H9 (cell line): ENCODE data around the gene SOX18. TPM values are rescaled to one million over a fixed set of nuclear protein-coding genes. Genes with fewer than 3 reads are reported as not detected.

ENCODE experiments used
- DNase-seq: peaks from one replicate; pipeline ENCODE4 v3.0.0-alpha.2; 2017
- H2AFZ ChIP-seq: one replicate; pipeline ENCODE4 v1.6.1; 2013; ENCODE audit warnings: mild to moderate bottlenecking, low read length, control low read depth, moderate library complexity
- H2AK5ac ChIP-seq: 2 replicates; pipeline ENCODE4 v1.6.1; 2013; ENCODE audit warnings: low read length, control low read depth, mixed read lengths; ENCODE audit not compliant: insufficient read length
- H2BK120ac ChIP-seq: one replicate; pipeline ENCODE4 v1.6.1; 2013; ENCODE audit warnings: low read depth, mild to moderate bottlenecking, low read length, control low read depth, inconsistent platforms; ENCODE audit not compliant: poor library complexity, severe bottlenecking
- H2BK12ac ChIP-seq: 2 replicates; pipeline ENCODE4 v1.6.1; 2013; ENCODE audit warnings: low read length, control low read depth, mixed read lengths, low read depth; ENCODE audit not compliant: insufficient read length
- H2BK15ac ChIP-seq: 2 replicates; pipeline ENCODE4 v1.6.1; 2013; ENCODE audit warnings: low read depth, low read length, control low read depth
- H2BK20ac ChIP-seq: one replicate; pipeline ENCODE4 v1.6.1; 2013; ENCODE audit warnings: low read depth, mild to moderate bottlenecking, low read length, control low read depth, inconsistent platforms; ENCODE audit not compliant: poor library complexity, severe bottlenecking
- H2BK5ac ChIP-seq: 2 replicates; pipeline ENCODE4 v1.6.1; 2013; ENCODE audit warnings: low read length, control low read depth, mixed read lengths; ENCODE audit not compliant: insufficient read length
- H3K14ac ChIP-seq: 2 replicates; pipeline ENCODE4 v1.6.1; 2013; ENCODE audit warnings: low read length, control low read depth; ENCODE audit not compliant: insufficient read depth
- H3K18ac ChIP-seq: 2 replicates; pipeline ENCODE4 v1.6.1; 2013; ENCODE audit warnings: low read depth, mild to moderate bottlenecking, mixed read lengths, low read length, control low read depth; ENCODE audit not compliant: insufficient read length
- H3K23ac ChIP-seq: 2 replicates; pipeline ENCODE4 v1.6.1; 2013; ENCODE audit warnings: low read length, control low read depth, mixed read lengths, low read depth; ENCODE audit not compliant: insufficient read length
- H3K23me2 ChIP-seq: 2 replicates; pipeline ENCODE4 v1.6.1; 2013; ENCODE audit warnings: low read depth, mild to moderate bottlenecking, mixed read lengths, low read length, control low read depth; ENCODE audit not compliant: insufficient read length, poor library complexity, severe bottlenecking
- H3K27ac ChIP-seq: 2 replicates; pipeline ENCODE4 v1.5.1; 2013; ENCODE audit warnings: low read length, control low read depth, mixed read lengths, low read depth; ENCODE audit not compliant: insufficient read length
- H3K27me3 ChIP-seq: 2 replicates; pipeline ENCODE4 v1.6.1; 2013; ENCODE audit warnings: low read length, control low read depth, inconsistent platforms; ENCODE audit not compliant: insufficient read depth
- H3K4ac ChIP-seq: 2 replicates; pipeline ENCODE4 v1.6.1; 2013; ENCODE audit warnings: low read depth, mild to moderate bottlenecking, control low read depth, inconsistent platforms, low read length, moderate library complexity
- H3K4me1 ChIP-seq: 2 replicates; pipeline ENCODE4 v1.6.1; 2013; ENCODE audit warnings: low read length, control low read depth, inconsistent platforms; ENCODE audit not compliant: insufficient read depth
- H3K4me2 ChIP-seq: 2 replicates; pipeline ENCODE4 v1.6.1; 2013; ENCODE audit warnings: low read length, control low read depth, mixed read lengths; ENCODE audit not compliant: insufficient read length, insufficient read depth
- H3K56ac ChIP-seq: 2 replicates; pipeline ENCODE4 v1.6.1; 2013; ENCODE audit warnings: low read depth, mild to moderate bottlenecking, mixed read lengths, low read length, control low read depth; ENCODE audit not compliant: insufficient read length
- H3K79me1 ChIP-seq: 2 replicates; pipeline ENCODE4 v1.6.1; 2013; ENCODE audit warnings: low read depth, mild to moderate bottlenecking, moderate library complexity, low read length, control low read depth, inconsistent platforms; ENCODE audit not compliant: insufficient read depth, poor library complexity, severe bottlenecking
- H3K79me2 ChIP-seq: 2 replicates; pipeline ENCODE4 v1.6.1; 2013; ENCODE audit warnings: low read length, control low read depth, inconsistent platforms; ENCODE audit not compliant: insufficient read depth
- H3K9ac ChIP-seq: 2 replicates; pipeline ENCODE4 v1.6.1; 2013; ENCODE audit warnings: low read length, control low read depth, mixed read lengths; ENCODE audit not compliant: insufficient read length; ENCODE audit errors: extremely low read depth
- H3K9me3 ChIP-seq: one replicate; pipeline ENCODE4 v1.6.1; 2013; ENCODE audit warnings: low read depth, low read length, inconsistent platforms; ENCODE audit not compliant: control insufficient read depth
- H3T11ph ChIP-seq: one replicate; pipeline ENCODE4 v1.6.1; 2013; ENCODE audit warnings: mild to moderate bottlenecking, low read length, control low read depth, inconsistent platforms
- H4K20me1 ChIP-seq: one replicate; pipeline ENCODE4 v1.6.1; 2013; ENCODE audit not compliant: control insufficient read depth, insufficient read length, insufficient read depth
- H4K5ac ChIP-seq: 2 replicates; pipeline ENCODE4 v1.6.1; 2013; ENCODE audit warnings: low read depth, mild to moderate bottlenecking, mixed read lengths, low read length, control low read depth; ENCODE audit not compliant: insufficient read length
- H4K8ac ChIP-seq: replicated peaks from 2 replicates; pipeline ENCODE4 v1.6.1; 2013; ENCODE audit warnings: low read length, control low read depth, mixed read lengths, low read depth; ENCODE audit not compliant: insufficient read length
- H4K91ac ChIP-seq: 2 replicates; pipeline ENCODE4 v1.6.1; 2013; ENCODE audit warnings: low read depth, mild to moderate bottlenecking, moderate library complexity, mixed read lengths, low read length, control low read depth; ENCODE audit not compliant: insufficient read length
- H3K27ac Mint-ChIP-seq, 3 experiments: 2 replicates in 2 of 3; 3 replicates in 1 of 3; pipeline ENCODE4 v1.8.0; 2020 to 2021; ENCODE audit warnings: mixed read lengths in 3 of 3, mild to moderate bottlenecking in 1 of 3, moderate library complexity in 1 of 3
- H3K27me3 Mint-ChIP-seq: 2 replicates; pipeline ENCODE4 v1.8.0; 2021; ENCODE audit warnings: low read depth, mild to moderate bottlenecking, moderate library complexity, mixed read lengths
- H3K36me3 Mint-ChIP-seq, 3 experiments: 2 replicates in 2 of 3; 3 replicates in 1 of 3; pipeline ENCODE4 v1.8.0; 2020 to 2021; ENCODE audit warnings: low read depth in 3 of 3, mixed read lengths in 3 of 3; ENCODE audit not compliant: insufficient read depth in 1 of 3
- H3K4me1 Mint-ChIP-seq, 2 experiments: 2 replicates each; pipeline ENCODE4 v1.8.0; 2020; ENCODE audit warnings: mixed read lengths in 2 of 2
- H3K4me3 Mint-ChIP-seq, 2 experiments: 2 replicates in 1 of 2; 3 replicates in 1 of 2; pipeline ENCODE4 v1.8.0; 2020 to 2021; ENCODE audit warnings: mild to moderate bottlenecking in 2 of 2, mixed read lengths in 2 of 2, moderate library complexity in 1 of 2
- H3K9me3 Mint-ChIP-seq, 2 experiments: 2 replicates in 1 of 2; 3 replicates in 1 of 2; pipeline ENCODE4 v1.8.0; 2020; ENCODE audit warnings: mild to moderate bottlenecking in 2 of 2, mixed read lengths in 2 of 2, moderate library complexity in 1 of 2
- WGBS: extraction: QIAGEN DNeasy Blood & Tissue Kit; methylation state at CpG from one replicate; pipeline ENCODE4 v1.1.7; 2013; ENCODE audit warnings: missing lambda C conversion rate, low lambda C conversion rate, mixed read lengths; ENCODE audit not compliant: insufficient read length; ENCODE audit errors: extremely low coverage; 5-methylcytosine and 5-hydroxymethylcytosine counted together
- total RNA-seq: library from RNA; stranded (reverse); gene quantifications from 2 replicates; pipeline ENCODE4 v1.2.1, GENCODE V29; 2021
- TF ChIP-seq, protein P1 (sequence below): fragments of 200-600 bp; sonication (generic); conservative IDR thresholded peaks from 3 replicates; pipeline ENCODE4 v1.8.0; 2021; ENCODE audit warnings: antibody characterized with exemption, mild to moderate bottlenecking

SOX18 gene
- total RNA-seq, 1 experiment from 2014 or later: 2.0 TPM

DNA sequence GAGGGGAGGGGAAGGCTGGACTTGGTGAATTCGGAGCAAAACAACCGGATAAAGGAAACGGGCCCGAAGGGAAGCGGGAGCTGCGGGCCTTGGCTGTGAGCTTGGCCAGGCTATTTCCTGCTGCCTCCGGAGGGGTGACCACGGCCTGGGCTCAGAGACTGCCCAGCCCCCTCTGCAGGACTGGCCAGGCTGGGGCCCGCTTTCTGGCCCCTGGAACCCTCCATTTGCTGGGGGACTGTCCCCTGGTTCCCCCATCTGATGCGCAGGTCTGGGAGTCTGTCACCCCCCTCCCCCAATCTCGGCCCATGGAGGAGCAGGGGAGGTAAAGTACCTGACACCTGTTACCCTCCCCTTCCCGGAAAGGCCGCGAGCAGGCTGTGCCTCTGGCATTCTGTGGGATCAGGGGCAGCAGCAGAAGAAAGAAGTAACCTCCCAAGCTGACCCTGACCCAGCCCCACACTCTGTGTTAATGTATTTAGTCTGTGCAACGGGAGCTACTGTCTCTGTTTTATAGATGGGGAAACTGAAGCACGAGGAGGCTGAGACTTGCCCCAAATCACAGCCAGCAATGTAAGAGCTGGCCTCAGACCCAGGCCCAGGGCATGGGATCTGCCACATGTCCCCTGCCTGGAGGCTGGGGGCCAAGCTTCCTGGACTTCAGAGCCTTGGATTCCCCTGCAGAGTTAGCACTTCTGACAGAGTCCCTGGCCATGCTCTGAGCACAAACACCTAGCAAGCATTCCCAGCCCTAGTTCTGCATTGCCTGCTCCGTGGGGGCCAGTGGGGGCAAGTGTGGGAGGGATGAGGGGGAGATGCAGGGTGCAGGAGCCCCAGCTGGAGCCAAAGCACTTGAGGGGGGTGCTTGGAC, 9.9 kb downstream of the SOX18 start:
- Histone ChIP-seq H3K79me1 (no peaks in the 10 kb centered on the region), H3K9ac (no peak overlapping the region), H4K5ac (no peak overlapping the region), H2AFZ (no peak overlapping the region), H3T11ph (no peak overlapping the region), H2BK20ac (no peak overlapping the region), H4K91ac (no peak overlapping the region), H3K4me1 (peaks cover 5% of the 10 kb centered on the region), H2BK15ac (no peak overlapping the region), H4K8ac (no peak overlapping the region), H3K4me2 (peak overlapping the region; percentile 32), H2AK5ac (no peak overlapping the region), H2BK12ac (no peak overlapping the region), H3K18ac (no peak overlapping the region), H2BK120ac (no peak overlapping the region), H3K56ac (no peak overlapping the region), H3K27ac (no peak overlapping the region), H3K79me2 (no peaks in the 10 kb centered on the region), H3K23ac (no peak overlapping the region), H3K27me3 (peaks cover 13% of the 10 kb centered on the region; the same call in 1 of the 2 replicates), H3K4ac (no peak overlapping the region), H4K20me1 (no peaks in the 10 kb centered on the region), H3K23me2 (peaks cover 14% of the 10 kb centered on the region), H2BK5ac (no peak overlapping the region), H3K9me3 (no peaks in the 10 kb centered on the region), H3K14ac (no peak overlapping the region; the same call in 1 of the 2 replicates)
- peaks cover 25 to 27% of the 10 kb centered on the region in 2 experiments for H3K4me1 Mint-ChIP-seq
- no CpG with 5 or more reads among the region's 17 CpGs for WGBS
- H3K4me3 Mint-ChIP-seq: peak overlapping the region; percentile 57 to 79
- H3K27ac Mint-ChIP-seq: no peak overlapping the region
- no peak for DNase-seq
- TF ChIP-seq, protein P1, sequence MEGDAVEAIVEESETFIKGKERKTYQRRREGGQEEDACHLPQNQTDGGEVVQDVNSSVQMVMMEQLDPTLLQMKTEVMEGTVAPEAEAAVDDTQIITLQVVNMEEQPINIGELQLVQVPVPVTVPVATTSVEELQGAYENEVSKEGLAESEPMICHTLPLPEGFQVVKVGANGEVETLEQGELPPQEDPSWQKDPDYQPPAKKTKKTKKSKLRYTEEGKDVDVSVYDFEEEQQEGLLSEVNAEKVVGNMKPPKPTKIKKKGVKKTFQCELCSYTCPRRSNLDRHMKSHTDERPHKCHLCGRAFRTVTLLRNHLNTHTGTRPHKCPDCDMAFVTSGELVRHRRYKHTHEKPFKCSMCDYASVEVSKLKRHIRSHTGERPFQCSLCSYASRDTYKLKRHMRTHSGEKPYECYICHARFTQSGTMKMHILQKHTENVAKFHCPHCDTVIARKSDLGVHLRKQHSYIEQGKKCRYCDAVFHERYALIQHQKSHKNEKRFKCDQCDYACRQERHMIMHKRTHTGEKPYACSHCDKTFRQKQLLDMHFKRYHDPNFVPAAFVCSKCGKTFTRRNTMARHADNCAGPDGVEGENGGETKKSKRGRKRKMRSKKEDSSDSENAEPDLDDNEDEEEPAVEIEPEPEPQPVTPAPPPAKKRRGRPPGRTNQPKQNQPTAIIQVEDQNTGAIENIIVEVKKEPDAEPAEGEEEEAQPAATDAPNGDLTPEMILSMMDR: no peak; the same call in 2 of the 3 replicates
- peaks cover 0 to 3% (median 1%) of the 10 kb centered on the region in 3 experiments; a peak in 4 of 7 replicates for H3K36me3 Mint-ChIP-seq
- H3K27me3 Mint-ChIP-seq: peaks cover 55% of the 10 kb centered on the region
- H3K9me3 Mint-ChIP-seq: peaks cover 0 to 2% of the 10 kb centered on the region in 2 experiments; a peak in 2 of 5 replicates
